ENCODE data around the gene TMEM178A.

DNA sequence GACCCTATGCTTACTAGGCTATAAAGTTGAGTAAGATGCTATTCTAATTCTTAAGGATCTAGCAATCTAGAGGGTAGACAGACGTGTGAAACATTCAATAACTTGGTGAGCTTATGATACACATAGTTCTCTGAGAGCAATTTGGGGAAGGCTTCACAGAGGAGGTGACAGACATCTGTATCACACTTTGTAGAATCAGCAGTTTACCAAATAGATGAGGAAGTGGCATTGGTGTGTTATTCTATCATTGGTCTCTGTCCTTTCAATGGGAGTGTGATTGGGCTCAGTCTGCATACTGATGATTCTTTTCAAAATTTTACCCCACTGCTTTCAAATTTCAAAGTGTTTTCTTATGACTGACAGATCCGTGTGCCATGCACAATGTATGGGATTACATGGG lies 47.0 kb upstream of the TMEM178A start:
- no peak for TF ChIP-seq POLR2A (IDR thresholded peaks at IDR 0.05)
- TF ChIP-seq, protein P1, sequence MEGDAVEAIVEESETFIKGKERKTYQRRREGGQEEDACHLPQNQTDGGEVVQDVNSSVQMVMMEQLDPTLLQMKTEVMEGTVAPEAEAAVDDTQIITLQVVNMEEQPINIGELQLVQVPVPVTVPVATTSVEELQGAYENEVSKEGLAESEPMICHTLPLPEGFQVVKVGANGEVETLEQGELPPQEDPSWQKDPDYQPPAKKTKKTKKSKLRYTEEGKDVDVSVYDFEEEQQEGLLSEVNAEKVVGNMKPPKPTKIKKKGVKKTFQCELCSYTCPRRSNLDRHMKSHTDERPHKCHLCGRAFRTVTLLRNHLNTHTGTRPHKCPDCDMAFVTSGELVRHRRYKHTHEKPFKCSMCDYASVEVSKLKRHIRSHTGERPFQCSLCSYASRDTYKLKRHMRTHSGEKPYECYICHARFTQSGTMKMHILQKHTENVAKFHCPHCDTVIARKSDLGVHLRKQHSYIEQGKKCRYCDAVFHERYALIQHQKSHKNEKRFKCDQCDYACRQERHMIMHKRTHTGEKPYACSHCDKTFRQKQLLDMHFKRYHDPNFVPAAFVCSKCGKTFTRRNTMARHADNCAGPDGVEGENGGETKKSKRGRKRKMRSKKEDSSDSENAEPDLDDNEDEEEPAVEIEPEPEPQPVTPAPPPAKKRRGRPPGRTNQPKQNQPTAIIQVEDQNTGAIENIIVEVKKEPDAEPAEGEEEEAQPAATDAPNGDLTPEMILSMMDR (IDR thresholded peaks at IDR 0.05) = no peak

Measured in lower leg skin (tissue), 3 donors.